ENCODE data around the gene TACR3. TPM values are rescaled to one million over a fixed set of nuclear protein-coding genes. Genes with fewer than 3 reads are reported as not detected.

Gene TACR3
- polyA plus RNA-seq, 3 donors, result not detected

DNA sequence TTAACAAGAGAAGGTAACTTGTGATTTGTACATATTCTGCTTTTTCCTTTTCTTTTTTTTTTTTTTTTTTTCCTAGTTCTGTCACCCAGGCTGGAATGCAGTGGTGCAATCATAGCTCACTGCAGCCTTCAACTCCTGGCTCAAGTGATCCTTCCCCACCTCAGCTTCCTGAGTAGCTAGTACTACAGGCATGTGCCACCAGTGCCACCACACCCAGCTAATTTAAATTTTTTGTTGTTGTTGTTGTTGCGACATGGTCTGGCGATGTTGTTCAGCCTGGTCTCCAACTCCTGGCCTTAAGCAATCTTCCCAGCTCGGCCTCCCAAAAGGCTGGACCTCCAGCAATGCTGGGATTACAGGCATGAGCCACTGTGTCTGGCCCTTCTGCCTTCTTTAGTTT, 1.5 kb upstream of the TACR3 start:
- no peaks in the 10 kb centered on the region for H3K36me3 ChIP-seq (replicated peaks in 1 of 2; ENCODE audit: control insufficient read depth in 1 of 2, insufficient read depth in 2 of 2, low read length in 2 of 2)
- H3K9me3 ChIP-seq (replicated peaks in 1 of 2; ENCODE audit: control insufficient read depth in 1 of 2, insufficient read depth in 1 of 2, low read length in 2 of 2), result peaks cover 7% of the 10 kb centered on the region in 2 donors
- no peaks in the 10 kb centered on the region for H3K4me1 Mint-ChIP-seq
- H3K9ac ChIP-seq (ENCODE audit: insufficient read depth, low read length, poor library complexity, severe bottlenecking), result no peak overlapping the region
- TF ChIP-seq, protein P1, sequence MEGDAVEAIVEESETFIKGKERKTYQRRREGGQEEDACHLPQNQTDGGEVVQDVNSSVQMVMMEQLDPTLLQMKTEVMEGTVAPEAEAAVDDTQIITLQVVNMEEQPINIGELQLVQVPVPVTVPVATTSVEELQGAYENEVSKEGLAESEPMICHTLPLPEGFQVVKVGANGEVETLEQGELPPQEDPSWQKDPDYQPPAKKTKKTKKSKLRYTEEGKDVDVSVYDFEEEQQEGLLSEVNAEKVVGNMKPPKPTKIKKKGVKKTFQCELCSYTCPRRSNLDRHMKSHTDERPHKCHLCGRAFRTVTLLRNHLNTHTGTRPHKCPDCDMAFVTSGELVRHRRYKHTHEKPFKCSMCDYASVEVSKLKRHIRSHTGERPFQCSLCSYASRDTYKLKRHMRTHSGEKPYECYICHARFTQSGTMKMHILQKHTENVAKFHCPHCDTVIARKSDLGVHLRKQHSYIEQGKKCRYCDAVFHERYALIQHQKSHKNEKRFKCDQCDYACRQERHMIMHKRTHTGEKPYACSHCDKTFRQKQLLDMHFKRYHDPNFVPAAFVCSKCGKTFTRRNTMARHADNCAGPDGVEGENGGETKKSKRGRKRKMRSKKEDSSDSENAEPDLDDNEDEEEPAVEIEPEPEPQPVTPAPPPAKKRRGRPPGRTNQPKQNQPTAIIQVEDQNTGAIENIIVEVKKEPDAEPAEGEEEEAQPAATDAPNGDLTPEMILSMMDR (IDR thresholded peaks at IDR 0.05), result no peak
- no peaks in the 10 kb centered on the region for H3K36me3 Mint-ChIP-seq
- no peaks in the 10 kb centered on the region for H4K20me1 ChIP-seq (ENCODE audit: insufficient read depth, low read length)
- no peak overlapping the region for H3K27ac Mint-ChIP-seq
- no peaks in the 10 kb centered on the region for H3K79me2 ChIP-seq (ENCODE audit: insufficient read depth, low read length)
- H3K4me2 ChIP-seq (replicated peaks; ENCODE audit: extremely low read depth, low read length, poor library complexity, severe bottlenecking), result no peak overlapping the region
- H2AFZ ChIP-seq (ENCODE audit: insufficient read depth, low read depth, low read length, poor library complexity, severe bottlenecking), result no peak overlapping the region
- H3K27me3 Mint-ChIP-seq (ENCODE audit: low read depth in 3 of 3), result peaks cover 1 to 16% (median 16%) of the 10 kb centered on the region in 3 donors
- 85% methylated on average over 3 of the region's 3 CpGs for WGBS (ENCODE audit: insufficient coverage)
- H3K27me3 ChIP-seq (ENCODE audit: control insufficient read depth in 2 of 2, insufficient read depth in 2 of 2, low read length in 2 of 2), result peaks cover 2 to 7% of the 10 kb centered on the region in 2 donors
- peaks cover 4 to 21% (median 13%) of the 10 kb centered on the region in 7 donors for H3K9me3 Mint-ChIP-seq
- H3K4me3 Mint-ChIP-seq, result no peak overlapping the region
- H3K27ac ChIP-seq (ENCODE audit: low read depth in 1 of 2, low read length in 2 of 2), result no peak overlapping the region
- intact Hi-C loops (cut with micrococcal nuclease), result no loop called here
- DNase-seq, result no peak
- no peaks in the 10 kb centered on the region for H3K4me1 ChIP-seq (ENCODE audit: control insufficient read depth in 1 of 2, insufficient read depth in 2 of 2, low read length in 2 of 2)
- H3K4me3 ChIP-seq (replicated peaks in 1 of 3; ENCODE audit: low read depth in 2 of 3, low read length in 3 of 3), result no peak overlapping the region

DNA sequence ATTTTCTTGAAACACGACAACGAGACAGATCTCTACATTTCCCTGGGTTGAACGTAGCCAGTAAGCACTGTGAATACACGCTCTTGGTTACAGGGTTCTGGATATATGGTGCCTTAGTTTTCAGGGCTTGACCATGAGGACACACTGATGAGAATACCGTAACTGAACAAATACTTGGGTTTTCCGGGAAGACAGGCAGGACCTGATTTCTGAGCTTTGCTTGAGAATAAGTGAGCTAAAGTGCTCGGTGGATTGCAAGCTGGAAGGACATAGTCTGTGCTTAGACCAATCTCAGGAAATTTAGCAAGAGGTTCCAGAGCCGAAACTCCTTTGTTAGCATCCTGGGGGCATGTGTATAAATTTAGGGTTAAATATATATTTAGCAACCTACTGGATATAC, 876 bp upstream of the TACR3 start:
- Histone ChIP-seq H3K9me3 (replicated peaks in 1 of 2; ENCODE audit: control insufficient read depth in 1 of 2, insufficient read depth in 1 of 2, low read length in 2 of 2) (peaks cover 7% of the 10 kb centered on the region in 2 donors), H3K4me1 (ENCODE audit: control insufficient read depth in 1 of 2, insufficient read depth in 2 of 2, low read length in 2 of 2) (no peaks in the 10 kb centered on the region), H3K27me3 (ENCODE audit: control insufficient read depth in 2 of 2, insufficient read depth in 2 of 2, low read length in 2 of 2) (peaks cover 2 to 7% of the 10 kb centered on the region in 2 donors), H3K27ac (ENCODE audit: low read depth in 1 of 2, low read length in 2 of 2) (no peak overlapping the region), H3K36me3 (replicated peaks in 1 of 2; ENCODE audit: control insufficient read depth in 1 of 2, insufficient read depth in 2 of 2, low read length in 2 of 2) (no peaks in the 10 kb centered on the region), H3K79me2 (ENCODE audit: insufficient read depth, low read length) (no peaks in the 10 kb centered on the region), H3K9ac (ENCODE audit: insufficient read depth, low read length, poor library complexity, severe bottlenecking) (no peak overlapping the region), H4K20me1 (ENCODE audit: insufficient read depth, low read length) (no peaks in the 10 kb centered on the region), H3K4me2 (replicated peaks; ENCODE audit: extremely low read depth, low read length, poor library complexity, severe bottlenecking) (no peak overlapping the region), H3K4me3 (replicated peaks in 1 of 3; ENCODE audit: low read depth in 2 of 3, low read length in 3 of 3) (no peak overlapping the region), H2AFZ (ENCODE audit: insufficient read depth, low read depth, low read length, poor library complexity, severe bottlenecking) (no peak overlapping the region)
- DNase-seq, result no peak
- Mint-ChIP-seq H3K36me3 (no peaks in the 10 kb centered on the region), H3K4me1 (no peaks in the 10 kb centered on the region), H3K27me3 (ENCODE audit: low read depth in 3 of 3) (peaks cover 1 to 16% (median 16%) of the 10 kb centered on the region in 3 donors), H3K4me3 (no peak overlapping the region), H3K27ac (no peak overlapping the region), H3K9me3 (peaks cover 4 to 21% (median 12%) of the 10 kb centered on the region in 7 donors)
- TF ChIP-seq, protein P1 (IDR thresholded peaks at IDR 0.05), result no peak
- intact Hi-C loops (cut with micrococcal nuclease), result no loop called here
- WGBS (ENCODE audit: insufficient coverage), result 85% methylated on average over 5 of the region's 8 CpGs

Data from CD14-positive monocyte (primary cell).